Esophagus muscularis mucosa (tissue), 4 donors: ENCODE data around the gene KIAA1191.

Experiments
- CTCF ChIP-seq, 3 experiments: fragments of 200-600 bp in 2 of 3; fragments of 450-650 bp in 1 of 3; sonication (generic) in 2 of 3; IDR thresholded peaks; one replicate each; pipeline ENCODE4 v1.5.1; 2017 to 2019; ENCODE audit warnings: antibody characterized with exemption in 3 of 3, mild to moderate bottlenecking in 2 of 3, moderate library complexity in 1 of 3
- EP300 ChIP-seq: sonication (generic); formaldehyde crosslinking; IDR thresholded peaks from one replicate; pipeline ENCODE4 v1.6.1; 2017; ENCODE audit warnings: antibody characterized with exemption
- POLR2A ChIP-seq: fragments of 450-650 bp; IDR thresholded peaks from one replicate; pipeline ENCODE4 v1.6.1; 2017; ENCODE audit warnings: antibody characterized with exemption, moderate library complexity, mild to moderate bottlenecking, low read depth
- POLR2AphosphoS5 ChIP-seq, 2 donors: sonication (generic); formaldehyde crosslinking; IDR thresholded peaks; one replicate each; pipeline ENCODE4 v1.6.1; 2017; ENCODE audit warnings: antibody characterized with exemption in 2 of 2

GRCh38 chr5:176373100-176373818 is 11.7 kb upstream of the KIAA1191 start:
- TF ChIP-seq POLR2A = no peak
- no peak for TF ChIP-seq CTCF (IDR thresholded peaks at IDR 0.05)
- TF ChIP-seq POLR2AphosphoS5 (IDR thresholded peaks at IDR 0.05) = no peak
- TF ChIP-seq EP300 = no peak
